HG03460 (cell line): ENCODE measurements around the gene PCNT.
A peak's percentile ranks its signal among the peaks of the same experiment; 100 is the strongest.

Experiments
- ATAC-seq: cut with Tn5 transposase; IDR thresholded peaks from one replicate; pipeline ENCODE4 v1.9.1; 2021; ENCODE audit not compliant: unreplicated experiment

PCNT gene, protein sequence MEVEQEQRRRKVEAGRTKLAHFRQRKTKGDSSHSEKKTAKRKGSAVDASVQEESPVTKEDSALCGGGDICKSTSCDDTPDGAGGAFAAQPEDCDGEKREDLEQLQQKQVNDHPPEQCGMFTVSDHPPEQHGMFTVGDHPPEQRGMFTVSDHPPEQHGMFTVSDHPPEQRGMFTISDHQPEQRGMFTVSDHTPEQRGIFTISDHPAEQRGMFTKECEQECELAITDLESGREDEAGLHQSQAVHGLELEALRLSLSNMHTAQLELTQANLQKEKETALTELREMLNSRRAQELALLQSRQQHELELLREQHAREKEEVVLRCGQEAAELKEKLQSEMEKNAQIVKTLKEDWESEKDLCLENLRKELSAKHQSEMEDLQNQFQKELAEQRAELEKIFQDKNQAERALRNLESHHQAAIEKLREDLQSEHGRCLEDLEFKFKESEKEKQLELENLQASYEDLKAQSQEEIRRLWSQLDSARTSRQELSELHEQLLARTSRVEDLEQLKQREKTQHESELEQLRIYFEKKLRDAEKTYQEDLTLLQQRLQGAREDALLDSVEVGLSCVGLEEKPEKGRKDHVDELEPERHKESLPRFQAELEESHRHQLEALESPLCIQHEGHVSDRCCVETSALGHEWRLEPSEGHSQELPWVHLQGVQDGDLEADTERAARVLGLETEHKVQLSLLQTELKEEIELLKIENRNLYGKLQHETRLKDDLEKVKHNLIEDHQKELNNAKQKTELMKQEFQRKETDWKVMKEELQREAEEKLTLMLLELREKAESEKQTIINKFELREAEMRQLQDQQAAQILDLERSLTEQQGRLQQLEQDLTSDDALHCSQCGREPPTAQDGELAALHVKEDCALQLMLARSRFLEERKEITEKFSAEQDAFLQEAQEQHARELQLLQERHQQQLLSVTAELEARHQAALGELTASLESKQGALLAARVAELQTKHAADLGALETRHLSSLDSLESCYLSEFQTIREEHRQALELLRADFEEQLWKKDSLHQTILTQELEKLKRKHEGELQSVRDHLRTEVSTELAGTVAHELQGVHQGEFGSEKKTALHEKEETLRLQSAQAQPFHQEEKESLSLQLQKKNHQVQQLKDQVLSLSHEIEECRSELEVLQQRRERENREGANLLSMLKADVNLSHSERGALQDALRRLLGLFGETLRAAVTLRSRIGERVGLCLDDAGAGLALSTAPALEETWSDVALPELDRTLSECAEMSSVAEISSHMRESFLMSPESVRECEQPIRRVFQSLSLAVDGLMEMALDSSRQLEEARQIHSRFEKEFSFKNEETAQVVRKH (N-terminal part only)

DNA sequence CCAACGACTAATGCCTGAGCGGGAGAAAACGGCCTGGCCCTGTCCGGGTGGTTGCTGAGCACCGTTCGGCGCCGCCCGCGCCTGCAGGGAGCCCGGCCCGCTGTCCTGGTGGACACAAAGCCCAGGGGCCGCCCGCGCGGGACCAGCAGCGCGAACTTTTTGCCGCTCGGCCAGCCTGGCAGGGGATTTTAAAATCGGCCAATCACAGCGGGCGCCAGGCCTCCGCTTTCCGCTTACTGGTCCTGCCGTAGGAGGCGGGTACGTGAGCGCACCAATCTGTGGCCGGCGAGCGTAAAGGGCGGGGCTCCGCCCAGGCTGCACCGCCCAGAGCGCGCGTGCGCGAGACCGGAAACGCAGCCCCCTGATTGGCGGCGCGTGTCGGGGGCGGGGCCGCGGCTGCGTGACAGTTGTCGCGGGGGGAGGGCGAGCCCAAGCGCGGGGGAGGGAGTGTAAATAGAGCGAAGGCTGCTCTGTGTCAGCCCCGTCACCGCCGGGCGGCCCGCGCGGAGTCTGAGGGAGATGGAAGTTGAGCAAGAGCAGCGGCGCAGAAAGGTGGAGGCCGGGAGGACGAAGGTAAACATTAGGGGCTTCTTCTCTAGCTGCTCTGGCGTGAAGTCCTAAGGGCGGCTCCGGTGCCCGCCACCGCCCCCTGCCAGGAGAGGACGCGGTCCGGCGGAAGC is at the start of gene PCNT, which contains the start of gene C21orf58:
PCNT (plus strand) TSS at position 447 of the 680 bp plus-strand sequence; CDS start at position 520, 73 bp downstream.
C21orf58 (minus strand) TSS at position 161 of the 680 bp plus-strand sequence. CDS start 1,132 bp downstream, outside the sequence.
- ATAC-seq, result peak; percentile 71

DNA sequence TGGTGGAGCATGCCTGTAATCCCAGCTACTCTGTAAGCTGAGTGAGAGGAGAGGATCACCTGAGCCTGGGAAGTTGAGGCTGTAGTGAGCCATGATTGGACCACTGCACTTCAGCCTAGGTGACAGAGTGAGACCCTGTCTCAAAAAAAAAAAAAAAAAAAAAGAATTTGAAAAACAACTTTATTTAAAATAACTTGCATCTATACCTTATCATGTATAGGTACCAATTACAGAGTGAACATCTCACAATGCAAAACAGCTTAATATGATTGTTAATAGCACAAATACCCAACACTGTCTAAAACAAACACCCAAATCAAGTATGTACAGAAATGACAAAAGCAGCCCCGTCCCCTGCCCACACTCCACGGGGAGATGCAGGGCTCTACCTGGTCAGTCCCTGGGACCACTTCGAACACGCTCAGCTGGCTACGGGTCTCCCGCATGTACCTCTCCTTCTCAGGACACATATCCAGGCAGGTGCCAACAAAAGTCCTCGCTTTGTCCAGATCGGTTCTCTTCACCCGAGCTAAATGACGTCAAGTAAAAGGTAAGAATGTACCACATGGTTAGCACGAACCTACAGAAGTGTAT is 49.1 kb upstream of the PCNT start:
- no peak for ATAC-seq

DNA sequence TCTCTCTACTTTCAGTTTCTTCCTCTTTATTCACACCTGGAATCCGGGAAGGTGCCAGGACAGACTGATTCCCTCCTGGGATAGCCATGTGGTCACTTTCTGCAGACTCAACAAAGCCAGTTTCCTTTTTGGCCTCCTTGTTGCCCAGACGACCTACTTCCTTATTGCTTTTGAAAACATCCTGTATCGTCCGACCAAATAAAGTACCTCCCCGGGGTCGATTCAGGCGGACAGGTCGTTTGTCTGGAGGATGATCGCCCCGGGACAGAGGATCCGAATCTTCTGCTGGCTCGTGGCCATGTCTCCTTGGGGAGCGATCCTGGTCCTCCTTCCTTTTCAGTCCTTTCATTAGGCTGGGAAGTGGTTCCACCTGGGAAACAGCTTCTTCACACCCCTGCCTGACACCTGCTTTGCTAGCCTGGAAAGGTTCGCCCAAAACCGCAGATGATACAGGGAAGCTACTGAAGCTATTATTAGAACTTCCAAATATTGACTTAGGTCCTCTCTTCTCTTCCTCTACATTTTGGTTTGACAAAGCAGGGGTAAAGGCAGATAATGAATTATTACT is 39.8 kb upstream of the PCNT start:
- ATAC-seq, result no peak

DNA sequence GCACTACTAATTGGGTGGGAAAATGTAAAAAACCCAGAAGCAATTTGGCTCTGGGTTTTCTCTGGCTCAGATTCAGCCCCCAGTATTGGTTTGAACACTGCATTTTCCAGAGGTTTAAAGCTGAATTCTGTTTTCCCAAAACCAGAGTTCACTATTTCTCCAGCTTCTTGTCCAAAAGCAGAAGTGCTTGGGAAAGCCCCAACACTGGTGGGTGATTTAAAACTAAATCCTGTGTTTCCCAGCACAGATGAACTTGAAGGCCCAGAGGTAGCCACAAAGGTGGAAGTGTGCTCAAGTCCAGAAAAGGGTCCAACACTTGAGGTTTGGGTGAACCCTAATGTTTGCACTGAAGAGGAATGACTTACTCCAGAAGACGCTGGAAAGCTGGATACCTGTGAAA is 39.2 kb upstream of the PCNT start:
- ATAC-seq, result no peak

DNA sequence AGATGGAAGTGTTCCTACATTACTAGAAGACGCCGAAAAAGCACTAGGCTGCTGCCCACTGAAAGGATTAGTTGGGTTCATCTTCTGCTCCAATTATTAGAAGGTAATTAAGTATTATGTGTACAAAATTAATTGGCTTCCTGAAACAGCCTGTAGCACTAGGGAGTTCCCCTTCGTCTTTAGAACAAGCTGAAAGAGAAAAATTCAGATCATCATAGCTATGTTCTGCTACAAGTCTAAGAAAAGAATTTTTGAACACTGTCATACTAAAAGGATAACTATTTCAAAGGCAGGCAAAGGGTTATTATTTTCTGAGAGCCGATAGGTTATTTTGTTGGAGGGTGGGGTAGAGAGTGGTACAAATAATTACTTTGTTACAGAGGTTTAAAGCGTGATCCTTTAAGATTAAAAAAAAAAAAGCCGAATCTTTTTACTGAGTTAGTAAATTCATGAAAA is 38.7 kb upstream of the PCNT start, which contains the start of gene MCM3AP:
MCM3AP (minus strand) TSS at position 406 of the 456 bp plus-strand sequence; CDS start at position 81, 325 bp downstream.
- no peak for ATAC-seq

DNA sequence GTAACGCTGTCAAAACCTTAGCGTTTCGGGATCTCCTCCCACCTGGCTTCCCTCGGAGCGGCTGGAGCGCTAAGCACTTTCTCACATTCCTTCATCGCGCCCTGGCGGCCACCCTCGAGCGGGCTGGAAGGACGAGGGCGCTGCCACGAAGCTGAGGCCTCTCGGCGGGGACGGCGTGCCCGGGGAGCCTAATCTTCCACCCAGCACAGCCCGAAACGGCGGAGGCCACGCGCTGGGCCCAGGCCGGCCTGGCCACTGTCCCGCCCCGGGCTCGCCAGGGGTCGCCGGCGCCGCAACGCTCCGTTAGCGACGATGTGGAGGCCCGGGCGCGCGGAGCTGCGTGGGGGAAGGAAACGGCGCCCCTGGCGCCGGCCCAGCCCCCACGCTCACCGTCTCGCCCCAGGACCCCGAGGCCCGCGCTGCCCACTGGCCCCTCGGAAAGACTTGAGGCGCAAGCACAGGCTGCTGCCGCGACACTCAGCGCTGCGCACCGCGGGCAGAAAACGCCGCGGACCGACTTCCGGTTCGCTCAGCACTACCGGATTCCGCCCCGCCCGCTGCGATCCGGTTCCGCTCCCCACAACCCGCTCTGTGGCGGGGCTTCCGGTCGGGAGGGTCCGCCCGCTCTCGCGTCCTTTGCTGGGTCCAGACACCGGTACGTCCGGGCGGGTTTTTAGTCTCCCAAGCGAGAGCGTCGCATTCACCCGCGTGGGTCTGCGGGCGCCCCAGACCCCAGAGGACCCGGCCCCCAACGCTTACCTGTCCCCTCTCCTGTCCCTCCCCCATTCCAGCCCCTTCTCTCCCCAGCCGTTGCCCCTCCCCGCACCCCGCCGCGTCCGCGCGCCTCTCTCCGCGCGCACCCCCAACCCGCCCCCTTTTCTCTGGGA is 38.0 kb upstream of the PCNT start, which contains the start of gene YBEY:
YBEY (plus strand) TSS at position 582 of the 887 bp plus-strand sequence. CDS start 572 bp downstream, outside the sequence.
- peak; percentile 88 for ATAC-seq

DNA sequence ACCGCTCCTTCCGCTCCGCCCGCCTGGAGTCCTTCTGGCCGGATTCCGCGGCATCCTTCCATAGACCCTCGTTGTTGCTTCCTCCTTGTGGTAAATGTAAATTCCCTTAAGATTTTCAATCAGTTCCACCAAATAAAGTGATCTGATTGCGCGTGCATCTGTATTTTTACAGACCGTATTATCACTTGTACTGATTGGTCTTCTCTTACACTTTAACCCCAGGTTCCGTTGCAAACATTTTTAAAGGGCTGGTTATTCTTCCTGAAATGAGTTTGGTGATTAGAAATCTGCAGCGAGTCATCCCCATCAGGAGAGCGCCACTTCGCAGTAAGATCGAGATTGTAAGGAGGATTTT is 37.3 kb upstream of the PCNT start:
- peak; percentile 9 for ATAC-seq

DNA sequence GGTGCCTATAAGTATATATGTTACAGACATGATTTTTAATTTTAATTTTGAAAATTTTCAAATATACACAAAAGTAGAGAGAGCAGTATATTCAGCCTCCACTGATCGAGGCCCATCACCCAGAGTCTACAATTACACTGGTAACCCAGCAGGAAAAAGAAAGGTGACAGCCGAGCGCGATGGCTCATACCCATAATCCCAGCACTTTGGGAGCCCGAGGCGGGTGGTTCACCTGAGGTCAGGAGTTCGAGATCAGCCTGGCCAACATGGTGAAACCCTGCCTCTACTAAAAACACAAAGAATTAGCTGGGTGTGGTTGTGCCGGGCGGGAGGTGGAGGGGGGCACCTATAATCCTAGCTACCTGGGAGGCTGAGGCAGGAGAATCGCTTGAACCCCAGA is 36.4 kb upstream of the PCNT start:
- ATAC-seq, result no peak

DNA sequence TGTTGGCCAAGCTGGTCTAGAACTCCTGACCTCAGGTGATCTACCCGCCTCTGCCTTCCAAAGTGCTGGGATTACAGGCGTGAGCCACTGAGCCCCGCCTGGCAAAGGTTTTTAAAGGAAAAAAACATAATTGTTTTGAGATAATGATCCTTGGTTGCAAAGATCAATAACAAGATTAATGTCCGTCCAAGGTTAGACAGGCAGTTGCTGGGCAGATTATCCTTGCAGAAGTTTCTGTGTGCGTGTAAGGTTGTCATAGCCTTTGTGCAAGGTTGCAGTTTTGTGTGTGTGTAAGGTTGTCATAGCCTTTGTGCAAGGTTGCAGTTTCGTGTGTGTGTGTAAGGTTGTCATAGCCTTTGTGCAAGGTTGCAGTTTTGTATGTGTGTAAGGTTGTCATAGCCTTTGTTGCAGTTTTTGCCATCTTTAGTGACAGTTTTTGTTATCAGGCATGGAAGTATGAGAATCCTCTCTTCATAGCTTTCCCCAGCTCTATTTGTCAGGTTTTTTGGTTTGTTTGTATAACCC is 34.2 kb upstream of the PCNT start:
- ATAC-seq, result no peak

DNA sequence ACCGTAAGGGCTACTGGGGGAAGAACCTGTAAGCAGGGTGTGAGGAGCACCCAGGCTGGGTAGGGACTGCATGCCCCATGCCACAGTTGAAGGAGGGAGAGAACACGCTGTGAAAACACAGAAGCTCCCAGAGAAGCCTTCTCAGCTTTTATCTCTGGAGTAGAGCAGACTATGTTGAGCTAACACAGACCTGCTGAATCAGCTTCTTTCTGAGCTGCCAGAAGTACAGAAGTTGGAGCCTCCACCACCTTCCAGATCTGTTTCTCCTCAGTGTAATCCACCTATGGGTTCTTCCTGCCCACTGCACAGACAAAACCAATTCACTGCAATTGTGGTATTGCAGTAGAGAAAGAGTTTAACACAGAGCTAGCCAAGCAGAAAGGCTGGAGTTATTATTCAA is 32.4 kb upstream of the PCNT start:
- no peak for ATAC-seq

DNA sequence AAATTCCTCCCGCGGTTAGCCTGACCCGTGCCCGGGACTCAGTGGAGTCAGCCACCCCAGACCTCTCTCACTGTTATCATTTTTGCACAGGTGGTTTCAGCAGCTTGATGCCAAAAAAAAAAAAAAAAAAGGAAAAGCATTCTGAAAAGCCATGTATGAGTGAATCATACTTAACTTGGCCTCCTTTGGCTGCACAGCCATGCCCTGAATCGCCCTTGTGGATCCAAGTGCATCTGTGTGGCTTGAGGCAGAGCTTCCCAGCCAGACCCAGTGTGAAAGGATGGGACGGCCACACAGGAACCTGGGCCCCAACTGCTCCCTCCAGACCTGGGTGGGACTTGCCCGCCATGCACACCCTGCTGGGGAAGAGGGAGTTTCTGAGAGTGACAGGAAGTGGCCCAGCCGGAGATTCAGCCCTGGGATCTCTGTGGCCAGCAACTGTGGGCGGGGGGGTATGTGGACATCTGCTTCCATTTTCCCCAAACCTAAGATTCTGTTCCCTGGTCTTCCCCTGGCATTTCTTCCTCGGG is 29.2 kb upstream of the PCNT start:
- no peak for ATAC-seq

DNA sequence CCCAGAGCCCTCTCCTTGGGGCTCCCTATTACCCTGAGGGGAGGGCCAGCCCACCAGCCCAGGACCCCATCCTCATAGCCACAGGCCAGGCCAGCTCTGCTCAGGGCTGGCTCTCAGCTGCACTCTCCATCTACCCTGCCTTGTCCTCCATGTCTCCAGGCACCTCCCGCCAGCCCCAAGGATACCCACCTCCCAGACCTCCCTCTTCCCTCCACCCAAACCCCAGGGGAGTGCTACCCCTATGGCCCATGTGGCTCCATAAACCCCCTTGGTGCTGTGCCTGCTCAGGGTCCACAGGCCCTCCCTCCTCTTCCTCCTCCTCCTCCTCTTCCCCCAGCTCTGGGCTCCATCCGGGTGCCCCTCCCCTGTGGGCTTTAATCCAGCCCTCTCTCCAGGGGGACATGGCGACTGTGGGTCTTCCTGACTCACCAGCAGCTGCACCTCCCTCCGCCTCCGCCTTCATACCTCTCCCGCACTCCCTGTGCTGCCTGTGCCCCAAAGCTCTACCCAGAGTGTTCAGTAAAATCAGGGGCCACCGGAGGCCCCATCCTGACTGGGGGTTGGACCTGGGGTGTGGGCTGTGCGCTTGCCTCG is 28.7 kb upstream of the PCNT start:
- ATAC-seq, result no peak

DNA sequence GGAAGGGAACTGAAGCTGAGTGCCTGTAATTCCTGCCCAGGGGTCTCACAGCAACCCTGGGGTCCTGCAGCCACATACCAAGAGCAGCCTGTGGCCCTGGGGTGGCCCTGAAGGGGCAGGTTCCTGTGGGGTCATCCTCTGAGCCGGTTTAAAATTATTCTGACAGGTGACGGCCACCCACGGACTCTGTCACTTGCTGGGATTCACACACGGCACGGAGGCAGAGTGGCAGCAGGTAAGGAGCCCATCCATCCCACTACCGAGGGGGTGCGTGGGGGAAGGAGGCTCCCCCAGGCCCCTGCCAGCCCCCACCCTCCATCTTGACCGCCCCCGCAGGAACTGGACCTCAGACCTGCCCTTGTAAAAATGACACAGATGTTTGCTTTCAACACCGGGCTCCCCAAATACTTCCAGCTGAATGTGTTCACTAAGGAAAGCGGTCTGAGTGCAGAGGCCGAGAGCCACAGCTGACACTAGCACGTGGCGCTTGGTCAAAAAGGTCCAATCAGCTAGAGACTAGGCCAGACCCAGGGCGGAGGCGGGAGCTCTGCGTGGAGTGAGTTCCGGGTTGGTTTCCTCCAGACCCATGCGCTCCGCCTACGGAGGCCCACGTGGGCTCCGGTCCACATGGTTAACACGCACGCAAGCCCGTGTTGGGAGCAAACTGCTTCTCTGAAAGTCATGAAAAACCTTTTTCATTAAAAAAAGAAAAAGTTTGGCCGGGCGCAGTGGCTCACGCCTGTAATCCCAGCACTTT is 27.8 kb upstream of the PCNT start:
- no peak for ATAC-seq

DNA sequence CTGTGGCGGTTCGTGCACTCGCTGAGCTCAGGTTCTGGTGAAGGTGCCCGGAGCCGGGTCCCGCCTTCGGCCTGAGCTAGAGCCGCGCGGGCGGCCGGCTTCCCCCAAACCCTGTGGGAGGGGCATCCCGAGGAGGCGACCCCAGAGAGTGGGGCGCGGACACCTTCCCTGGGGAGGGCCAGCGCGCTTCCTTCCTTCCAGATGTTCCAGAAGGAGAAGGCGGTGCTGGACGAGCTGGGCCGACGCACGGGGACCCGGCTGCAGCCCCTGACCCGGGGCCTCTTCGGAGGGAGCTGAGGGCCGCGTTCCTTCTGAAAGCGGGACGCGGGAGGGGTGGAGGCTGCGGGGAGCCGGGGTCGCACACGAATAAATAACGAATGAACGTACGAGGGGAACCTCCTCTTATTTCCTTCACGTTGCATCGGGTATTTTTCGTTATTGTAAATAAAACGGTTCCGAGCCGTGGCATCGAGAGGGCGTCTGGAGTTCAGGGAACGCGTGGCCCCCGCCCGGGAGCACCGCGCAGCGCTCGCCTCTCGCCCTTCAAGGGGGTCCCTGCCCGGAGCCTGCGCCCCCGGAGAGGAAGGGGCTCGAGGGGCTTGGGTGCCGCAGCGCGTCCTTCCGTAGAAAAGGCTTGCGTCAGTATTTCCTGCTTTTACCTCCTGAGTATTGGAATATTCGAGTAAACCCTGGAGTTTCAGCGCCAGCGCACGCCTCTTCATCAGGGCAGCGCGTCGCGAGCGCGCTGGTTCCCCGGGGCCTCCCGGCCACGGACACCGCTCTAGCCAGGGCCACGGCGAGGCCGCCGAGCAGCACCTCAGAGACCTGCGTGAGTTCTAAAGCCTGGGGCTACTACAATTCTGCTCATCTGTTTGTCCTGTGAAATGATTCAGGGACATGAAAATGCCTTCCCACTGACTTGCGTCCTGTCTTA is 26.4 kb upstream of the PCNT start:
- ATAC-seq, result no peak

DNA sequence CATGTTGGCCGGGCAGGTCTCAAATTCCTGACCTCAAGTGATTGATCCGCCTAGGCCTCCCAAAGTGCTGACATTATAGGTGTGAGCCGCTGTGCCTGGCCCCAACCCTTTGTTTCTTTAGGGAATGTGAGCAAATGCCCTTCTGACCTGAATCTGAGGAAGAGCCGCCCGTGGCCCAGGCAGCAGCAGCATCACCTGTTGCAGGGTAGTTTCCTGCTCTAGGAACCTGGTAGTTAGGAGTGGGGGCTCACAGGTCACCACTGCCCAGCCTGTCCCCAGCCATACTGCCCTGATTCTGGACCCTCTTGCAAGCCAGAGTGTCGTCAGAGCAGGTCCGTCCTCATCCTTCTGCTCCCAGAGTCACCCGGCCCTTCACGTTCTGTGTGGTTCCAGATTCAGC is 24.8 kb upstream of the PCNT start:
- ATAC-seq, result no peak

DNA sequence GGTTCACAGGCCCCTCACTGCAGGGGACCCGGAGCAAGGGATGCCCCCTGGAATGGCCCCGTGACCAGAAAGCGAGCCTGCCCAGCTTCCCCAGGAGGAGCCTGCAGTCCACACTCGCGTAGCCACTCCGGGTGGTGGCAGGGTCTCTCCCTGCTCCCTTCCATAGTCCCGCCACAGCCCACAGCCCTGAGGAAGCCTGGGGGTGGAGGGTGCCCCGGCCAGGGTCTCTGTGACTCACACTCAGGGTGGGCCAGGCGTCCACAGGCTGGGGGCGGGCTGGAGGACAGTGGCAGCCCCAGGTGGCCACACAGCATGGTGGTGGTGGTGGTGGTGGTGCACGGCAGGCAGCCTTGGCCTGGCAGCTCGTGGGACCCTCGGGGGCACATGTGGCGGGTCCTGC is 22.2 kb upstream of the PCNT start:
- ATAC-seq, result no peak
